Measurements from ENCODE around the gene UBE3C.

The UBE3C gene

DNA sequence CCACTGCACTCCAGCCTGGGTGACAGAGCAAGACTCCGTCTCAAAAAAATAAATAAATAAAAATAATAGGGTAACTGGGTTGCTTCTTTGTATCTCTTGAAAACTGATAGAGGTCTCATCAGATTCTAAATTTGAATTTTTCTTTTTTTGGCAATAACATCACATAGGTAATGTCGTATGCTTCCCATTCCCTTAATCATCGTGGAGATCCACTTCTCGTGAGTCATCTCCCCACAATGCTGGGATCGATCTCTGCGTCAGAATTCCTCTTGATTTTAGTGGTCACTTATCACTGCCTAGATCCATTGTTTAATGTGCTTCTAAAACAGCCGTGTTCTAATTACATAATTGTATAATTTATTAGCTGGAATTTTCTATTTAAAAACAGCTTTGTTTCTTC is 127.5 kb downstream of the UBE3C start:
- no peak for DNase-seq (ENCODE audit: low read depth in 1 of 2, low spot score in 1 of 2)
- H3K27me3 ChIP-seq (ENCODE audit: insufficient read depth, poor library complexity, severe bottlenecking) = no peaks in the 10 kb centered on the region
- no peak overlapping the region for H3K4me3 ChIP-seq (replicated peaks; ENCODE audit: insufficient read depth, low read length)
- TF ChIP-seq SPI1 (IDR thresholded peaks at IDR 0.05; ENCODE audit: borderline replicate concordance, low read depth) (no peak), GABPA (IDR thresholded peaks at IDR 0.05; ENCODE audit: low read depth) (no peak), POLR2AphosphoS5 (IDR thresholded peaks at IDR 0.05; ENCODE audit: low read depth) (no peak)
- TF ChIP-seq, protein P1, sequence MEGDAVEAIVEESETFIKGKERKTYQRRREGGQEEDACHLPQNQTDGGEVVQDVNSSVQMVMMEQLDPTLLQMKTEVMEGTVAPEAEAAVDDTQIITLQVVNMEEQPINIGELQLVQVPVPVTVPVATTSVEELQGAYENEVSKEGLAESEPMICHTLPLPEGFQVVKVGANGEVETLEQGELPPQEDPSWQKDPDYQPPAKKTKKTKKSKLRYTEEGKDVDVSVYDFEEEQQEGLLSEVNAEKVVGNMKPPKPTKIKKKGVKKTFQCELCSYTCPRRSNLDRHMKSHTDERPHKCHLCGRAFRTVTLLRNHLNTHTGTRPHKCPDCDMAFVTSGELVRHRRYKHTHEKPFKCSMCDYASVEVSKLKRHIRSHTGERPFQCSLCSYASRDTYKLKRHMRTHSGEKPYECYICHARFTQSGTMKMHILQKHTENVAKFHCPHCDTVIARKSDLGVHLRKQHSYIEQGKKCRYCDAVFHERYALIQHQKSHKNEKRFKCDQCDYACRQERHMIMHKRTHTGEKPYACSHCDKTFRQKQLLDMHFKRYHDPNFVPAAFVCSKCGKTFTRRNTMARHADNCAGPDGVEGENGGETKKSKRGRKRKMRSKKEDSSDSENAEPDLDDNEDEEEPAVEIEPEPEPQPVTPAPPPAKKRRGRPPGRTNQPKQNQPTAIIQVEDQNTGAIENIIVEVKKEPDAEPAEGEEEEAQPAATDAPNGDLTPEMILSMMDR (IDR thresholded peaks at IDR 0.05; ENCODE audit: insufficient read depth, low read length) = no peak
- TF ChIP-seq, protein P2, sequence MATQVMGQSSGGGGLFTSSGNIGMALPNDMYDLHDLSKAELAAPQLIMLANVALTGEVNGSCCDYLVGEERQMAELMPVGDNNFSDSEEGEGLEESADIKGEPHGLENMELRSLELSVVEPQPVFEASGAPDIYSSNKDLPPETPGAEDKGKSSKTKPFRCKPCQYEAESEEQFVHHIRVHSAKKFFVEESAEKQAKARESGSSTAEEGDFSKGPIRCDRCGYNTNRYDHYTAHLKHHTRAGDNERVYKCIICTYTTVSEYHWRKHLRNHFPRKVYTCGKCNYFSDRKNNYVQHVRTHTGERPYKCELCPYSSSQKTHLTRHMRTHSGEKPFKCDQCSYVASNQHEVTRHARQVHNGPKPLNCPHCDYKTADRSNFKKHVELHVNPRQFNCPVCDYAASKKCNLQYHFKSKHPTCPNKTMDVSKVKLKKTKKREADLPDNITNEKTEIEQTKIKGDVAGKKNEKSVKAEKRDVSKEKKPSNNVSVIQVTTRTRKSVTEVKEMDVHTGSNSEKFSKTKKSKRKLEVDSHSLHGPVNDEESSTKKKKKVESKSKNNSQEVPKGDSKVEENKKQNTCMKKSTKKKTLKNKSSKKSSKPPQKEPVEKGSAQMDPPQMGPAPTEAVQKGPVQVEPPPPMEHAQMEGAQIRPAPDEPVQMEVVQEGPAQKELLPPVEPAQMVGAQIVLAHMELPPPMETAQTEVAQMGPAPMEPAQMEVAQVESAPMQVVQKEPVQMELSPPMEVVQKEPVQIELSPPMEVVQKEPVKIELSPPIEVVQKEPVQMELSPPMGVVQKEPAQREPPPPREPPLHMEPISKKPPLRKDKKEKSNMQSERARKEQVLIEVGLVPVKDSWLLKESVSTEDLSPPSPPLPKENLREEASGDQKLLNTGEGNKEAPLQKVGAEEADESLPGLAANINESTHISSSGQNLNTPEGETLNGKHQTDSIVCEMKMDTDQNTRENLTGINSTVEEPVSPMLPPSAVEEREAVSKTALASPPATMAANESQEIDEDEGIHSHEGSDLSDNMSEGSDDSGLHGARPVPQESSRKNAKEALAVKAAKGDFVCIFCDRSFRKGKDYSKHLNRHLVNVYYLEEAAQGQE (IDR thresholded peaks at IDR 0.05; ENCODE audit: insufficient replicate concordance, low read depth) = no peak
- no peak overlapping the region for H3K27ac ChIP-seq (replicated peaks)

DNA sequence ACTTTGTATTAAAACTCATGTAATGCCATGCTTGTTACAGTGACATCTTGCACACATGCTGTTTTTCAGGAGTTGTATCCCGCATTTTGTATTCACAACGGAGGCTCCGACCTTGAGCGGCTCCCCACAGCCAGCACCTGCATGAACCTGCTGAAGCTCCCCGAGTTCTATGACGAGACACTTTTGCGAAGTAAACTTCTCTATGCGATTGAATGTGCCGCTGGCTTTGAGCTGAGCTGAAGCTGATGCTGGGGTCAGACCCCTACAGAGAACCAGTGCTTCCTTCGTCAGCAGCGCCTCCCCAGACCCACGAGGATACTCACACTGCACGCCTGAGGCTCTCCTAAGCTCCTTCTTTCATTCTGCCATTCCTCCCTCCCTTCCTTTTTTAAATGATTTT is 128.8 kb downstream of the UBE3C start:
- Histone ChIP-seq H3K4me3 (replicated peaks; ENCODE audit: insufficient read depth, low read length) (no peak overlapping the region), H3K27me3 (ENCODE audit: insufficient read depth, poor library complexity, severe bottlenecking) (no peaks in the 10 kb centered on the region), H3K27ac (replicated peaks) (no peak overlapping the region)
- DNase-seq (ENCODE audit: low read depth in 1 of 2, low spot score in 1 of 2) = no peak
- TF ChIP-seq GABPA (IDR thresholded peaks at IDR 0.05; ENCODE audit: low read depth) (no peak), SPI1 (IDR thresholded peaks at IDR 0.05; ENCODE audit: borderline replicate concordance, low read depth) (no peak), POLR2AphosphoS5 (IDR thresholded peaks at IDR 0.05; ENCODE audit: low read depth) (no peak)
- TF ChIP-seq, protein P2 (IDR thresholded peaks at IDR 0.05; ENCODE audit: insufficient replicate concordance, low read depth) = no peak
- TF ChIP-seq, protein P1 (IDR thresholded peaks at IDR 0.05; ENCODE audit: insufficient read depth, low read length) = no peak

DNA sequence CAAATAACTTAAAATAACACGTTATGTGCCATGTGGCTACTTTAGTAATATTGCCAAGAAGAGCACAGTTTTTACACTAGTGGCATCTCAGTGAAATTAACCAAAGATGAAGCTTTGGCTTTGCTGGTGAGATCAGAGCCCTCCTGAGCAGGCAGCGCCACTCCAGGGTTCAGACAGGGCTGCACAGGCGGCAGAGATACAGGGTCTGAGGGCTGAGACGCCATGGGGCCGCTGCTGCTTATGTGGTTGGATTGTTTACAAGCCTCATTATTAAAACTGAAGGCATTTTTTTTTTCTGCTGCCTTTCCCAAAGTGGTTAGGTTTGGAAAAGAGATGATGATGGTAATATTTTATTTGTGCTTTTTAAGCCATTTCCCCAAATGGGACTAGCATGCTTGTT is 129.2 kb downstream of the UBE3C start:
- TF ChIP-seq SPI1 (IDR thresholded peaks at IDR 0.05; ENCODE audit: borderline replicate concordance, low read depth) (no peak), POLR2AphosphoS5 (IDR thresholded peaks at IDR 0.05; ENCODE audit: low read depth) (no peak), GABPA (IDR thresholded peaks at IDR 0.05; ENCODE audit: low read depth) (no peak)
- TF ChIP-seq, protein P2 (IDR thresholded peaks at IDR 0.05; ENCODE audit: insufficient replicate concordance, low read depth) = no peak
- TF ChIP-seq, protein P1 (IDR thresholded peaks at IDR 0.05; ENCODE audit: insufficient read depth, low read length) = no peak
- no peak for DNase-seq (ENCODE audit: low read depth in 1 of 2, low spot score in 1 of 2)
- H3K27ac ChIP-seq (replicated peaks) = no peak overlapping the region
- H3K4me3 ChIP-seq (replicated peaks; ENCODE audit: insufficient read depth, low read length) = no peak overlapping the region
- no peaks in the 10 kb centered on the region for H3K27me3 ChIP-seq (ENCODE audit: insufficient read depth, poor library complexity, severe bottlenecking)
